AG04449 (cell line): ENCODE data around the gene ANG.
"Not testable (repeated sequence)": the region's sequence is repeated elsewhere in the genome, so short reads cannot be mapped to it uniquely, and the experiment has no call there.

Experiments used
- CTCF ChIA-PET: fragments of 350-600 bp; formaldehyde crosslinking; extraction: SDS; loops from one replicate; lab custom pipeline; 2021; ENCODE audit warnings: antibody characterized with exemption; lab: Yijun Ruan, JAX
- POLR2A ChIA-PET: fragments of 400-600, 350-600 bp; formaldehyde crosslinking; extraction: SDS; loops from one replicate; lab custom pipeline; 2020; ENCODE audit warnings: antibody characterized with exemption, inconsistent platforms; lab: Yijun Ruan, JAX
- DNase-seq: peaks from one replicate; pipeline ENCODE4 v3.0.0-alpha.2; 2010; ENCODE audit warnings: low read depth, low spot score
- H3K4me3 ChIP-seq: 2 replicates; pipeline ENCODE4 v1.5.1; 2011; ENCODE audit warnings: low read depth, mild to moderate bottlenecking, control low read depth, low read length
- TF ChIP-seq, protein P1 (sequence below): IDR thresholded peaks from one replicate; pipeline ENCODE4 v1.5.1; 2011; ENCODE audit warnings: mild to moderate bottlenecking, moderate library complexity, low read length, control low read depth, inconsistent platforms; ENCODE audit not compliant: insufficient read depth; ENCODE audit errors: missing control alignments

Gene ANG

GRCh38 chr14:20659336-20659735 lies 29.2 kb upstream of the ANG start:
- no peak overlapping the region for H3K4me3 ChIP-seq
- no peak for DNase-seq
- ChIA-PET CTCF (interaction anchor here (0.7 to 1.2 kb wide), 4 partner anchors 31 to 661 kb away, joined by 3 to 5 read pairs (median 3); no protein-coding TSS in a partner anchor), POLR2A (no interaction called here)
- TF ChIP-seq, protein P1, sequence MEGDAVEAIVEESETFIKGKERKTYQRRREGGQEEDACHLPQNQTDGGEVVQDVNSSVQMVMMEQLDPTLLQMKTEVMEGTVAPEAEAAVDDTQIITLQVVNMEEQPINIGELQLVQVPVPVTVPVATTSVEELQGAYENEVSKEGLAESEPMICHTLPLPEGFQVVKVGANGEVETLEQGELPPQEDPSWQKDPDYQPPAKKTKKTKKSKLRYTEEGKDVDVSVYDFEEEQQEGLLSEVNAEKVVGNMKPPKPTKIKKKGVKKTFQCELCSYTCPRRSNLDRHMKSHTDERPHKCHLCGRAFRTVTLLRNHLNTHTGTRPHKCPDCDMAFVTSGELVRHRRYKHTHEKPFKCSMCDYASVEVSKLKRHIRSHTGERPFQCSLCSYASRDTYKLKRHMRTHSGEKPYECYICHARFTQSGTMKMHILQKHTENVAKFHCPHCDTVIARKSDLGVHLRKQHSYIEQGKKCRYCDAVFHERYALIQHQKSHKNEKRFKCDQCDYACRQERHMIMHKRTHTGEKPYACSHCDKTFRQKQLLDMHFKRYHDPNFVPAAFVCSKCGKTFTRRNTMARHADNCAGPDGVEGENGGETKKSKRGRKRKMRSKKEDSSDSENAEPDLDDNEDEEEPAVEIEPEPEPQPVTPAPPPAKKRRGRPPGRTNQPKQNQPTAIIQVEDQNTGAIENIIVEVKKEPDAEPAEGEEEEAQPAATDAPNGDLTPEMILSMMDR, result no peak

- no peak for DNase-seq
- no peak overlapping the region for H3K4me3 ChIP-seq
- ChIA-PET POLR2A (no interaction called here), CTCF (interaction anchor here (0.7 to 0.9 kb wide), 2 partner anchors 32 to 662 kb away, joined by 3 read pairs; no protein-coding TSS in a partner anchor)
- TF ChIP-seq, protein P1, result no peak
Measured at GRCh38 chr14:20659813-20660395, 28.7 kb upstream of the ANG start.

DNA sequence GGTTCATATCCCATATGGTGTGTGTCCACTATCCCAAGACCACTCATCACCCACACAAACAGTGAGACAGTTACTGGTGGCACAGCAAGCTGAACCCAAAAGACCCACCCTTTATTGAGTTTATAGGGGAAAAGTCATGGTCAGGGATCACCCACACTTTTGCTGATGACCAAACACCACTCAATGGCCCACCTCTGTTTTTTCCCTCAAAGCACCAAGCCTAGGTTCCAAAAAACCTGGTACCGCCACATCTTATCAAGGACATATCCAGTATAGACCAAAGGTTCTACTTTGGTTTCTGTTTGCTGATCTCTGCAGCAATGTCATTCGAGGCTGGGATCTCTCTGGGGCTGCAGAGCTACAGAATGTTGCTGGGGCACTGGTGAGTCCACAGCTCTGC lies 27.4 kb upstream of the ANG start:
- H3K4me3 ChIP-seq, result no peak overlapping the region
- ChIA-PET POLR2A (no interaction called here), CTCF (no interaction called here)
- no peak for DNase-seq
- TF ChIP-seq, protein P1, result no peak

DNA sequence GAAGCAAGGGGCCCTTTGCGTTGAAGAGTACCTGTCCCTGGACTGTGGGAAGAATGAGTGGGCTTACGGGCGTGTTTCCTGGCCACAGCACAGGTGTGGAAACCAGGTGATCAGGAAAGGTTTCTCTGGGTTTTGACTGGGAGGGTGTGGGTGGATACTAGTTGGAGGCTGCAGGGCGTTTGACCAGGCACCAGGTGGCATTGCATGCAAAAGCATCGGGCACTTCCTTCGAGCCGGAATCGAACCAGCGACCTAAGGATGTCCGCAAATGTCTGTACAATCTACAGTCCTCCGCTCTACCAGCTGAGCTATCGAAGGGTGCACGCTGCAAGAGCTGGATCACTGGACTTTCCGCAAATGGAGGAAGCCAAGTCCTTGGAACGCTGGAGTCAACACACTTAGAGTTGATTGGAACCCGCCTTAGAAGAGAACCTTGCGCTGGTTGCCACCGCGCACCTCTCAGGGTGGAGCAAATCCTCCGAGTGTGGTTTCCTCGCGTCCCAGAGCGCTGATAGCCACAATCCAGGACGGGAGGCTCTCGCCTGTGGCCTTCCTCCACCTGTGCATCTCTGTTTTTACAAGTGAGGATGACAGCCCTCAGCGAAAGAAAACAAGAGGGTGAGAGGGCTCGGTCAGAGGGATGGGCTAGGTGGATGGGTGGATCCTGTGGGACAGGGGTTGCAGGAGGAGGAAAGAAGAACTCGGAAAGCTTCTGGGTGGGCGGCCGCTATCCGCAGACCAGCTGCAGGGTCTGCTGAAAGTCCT lies 25.4 kb upstream of the ANG start:
- ChIA-PET CTCF (no interaction called here), POLR2A (no interaction called here)
- TF ChIP-seq, protein P1, result peak; percentile 41
- H3K4me3 ChIP-seq, result peak overlapping the region; percentile 12
- DNase-seq, result no peak

DNA sequence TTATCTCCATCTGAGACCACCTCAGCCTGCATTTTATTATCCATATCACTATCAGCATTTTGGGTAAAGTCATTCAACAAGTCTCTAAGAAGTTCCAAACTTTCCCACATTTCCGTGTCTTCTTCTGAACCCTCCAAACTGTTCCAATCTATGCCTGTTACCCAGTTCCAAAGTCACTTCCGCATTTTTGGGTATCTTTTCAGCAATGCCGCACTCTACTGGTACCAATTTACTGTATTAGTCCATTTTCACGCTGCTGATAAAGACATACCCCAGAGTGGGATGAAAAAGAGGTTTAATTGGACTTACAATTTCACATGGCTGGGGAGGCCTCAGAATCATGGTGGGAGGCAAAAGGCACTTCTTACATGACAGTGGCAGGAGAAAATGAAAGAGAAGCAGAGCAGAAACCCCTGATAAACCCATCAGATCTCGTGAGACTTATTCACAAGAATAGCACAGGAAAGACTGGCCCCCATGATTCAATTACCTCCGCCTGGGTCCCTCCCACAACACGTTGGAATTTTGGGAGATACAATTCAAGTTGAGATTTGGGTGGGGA lies 22.1 kb upstream of the ANG start:
- DNase-seq, POLR2A ChIA-PET, H3K4me3 ChIP-seq, CTCF ChIA-PET: not testable (repeated sequence)

- H3K4me3 ChIP-seq, result no peak overlapping the region
- TF ChIP-seq, protein P1, result no peak
Measured at GRCh38 chr14:20667957-20668356, 20.6 kb upstream of the ANG start.

More at GRCh38 chr14:20667957-20668356, 20.6 kb upstream of the ANG start:
- DNase-seq, result no peak
- CTCF ChIA-PET, result no interaction called here
- POLR2A ChIA-PET, result no interaction called here
